SU-DHL-6 (cell line): Measurements from ENCODE around the gene RNU2-63P.

Experiments used
- CTCF ChIP-seq: fragments of 200-600 bp; sonication (generic); IDR thresholded peaks from one replicate; pipeline ENCODE4 v1.5.1; 2017; ENCODE audit warnings: antibody characterized with exemption, mild to moderate bottlenecking, low read length, moderate library complexity; ENCODE audit not compliant: insufficient read depth, poor library complexity, severe bottlenecking
- EZH2phosphoT487 ChIP-seq: fragments of 200-600 bp; sonication (generic), shearing (Covaris generic); conservative IDR thresholded peaks from 2 replicates; pipeline ENCODE4 v1.6.1; 2018; ENCODE audit warnings: mild to moderate bottlenecking, antibody characterized with exemption, low read length, moderate library complexity, mixed read lengths

- TF ChIP-seq CTCF (peak; percentile 66), EZH2phosphoT487 (no peak)
These were observed 43.9 kb upstream of the RNU2-63P start for GRCh38 chr2:88059979-88060906.
